Activated T-helper 2 cell treated with anti-CD3 and anti-CD28 coated beads, Interferon-gamma antibody, Interleukin-2, Interleukin-4, amounts not matched to agents 10 μg/mL and 5 μg/mL and 100 μg/mL, durations not matched to agents 14 hours and 24 hours and 36 hours (primary cell): ENCODE results near the gene PLCD4. TPM values are rescaled to one million over a fixed set of nuclear protein-coding genes. Genes with fewer than 3 reads are reported as not detected.

Source experiments
- DNase-seq: peaks from one replicate; pipeline ENCODE4 v3.0.0; 2021; ENCODE audit warnings: low spot score
- H3K27ac Mint-ChIP-seq: one replicate; pipeline ENCODE4 v1.8.0; 2021; ENCODE audit warnings: mixed read lengths
- H3K27me3 Mint-ChIP-seq: one replicate; pipeline ENCODE4 v1.8.0; 2021; ENCODE audit warnings: low read depth, mixed read lengths
- H3K36me3 Mint-ChIP-seq: one replicate; pipeline ENCODE4 v1.8.0; 2021; ENCODE audit warnings: low read depth, mixed read lengths
- H3K4me1 Mint-ChIP-seq: one replicate; pipeline ENCODE4 v1.8.0; 2021; ENCODE audit warnings: low read depth, mixed read lengths
- H3K4me3 Mint-ChIP-seq: one replicate; pipeline ENCODE4 v1.8.0; 2021; ENCODE audit warnings: low read depth, mild to moderate bottlenecking, moderate library complexity, mixed read lengths
- H3K9me3 Mint-ChIP-seq: one replicate; pipeline ENCODE4 v1.8.0; 2021; ENCODE audit warnings: mixed read lengths
- intact Hi-C: fragments of 100-400 bp; cut with micrococcal nuclease; formaldehyde crosslinking; loops from one replicate; pipeline ENCODE4 v1.15.1; 2023
- total RNA-seq: library from RNA; stranded (reverse); gene quantifications from 2 replicates; pipeline ENCODE4 v1.2.3, GENCODE V29; 2022

PLCD4 gene
- total RNA-seq, 1 donor from 2014 or later: 0.18 TPM

- intact Hi-C loops: loop anchor here (1.0 to 10.0 kb wide), 9 partner anchors 12 to 375 kb away; partner anchors contain the start of genes CNOT9, TTLL4 and USP37
- Mint-ChIP-seq H3K27ac (peak within 1 kb of the TSS; percentile 82), H3K27me3 (no peaks in the 10 kb centered on the region), H3K36me3 (peaks cover 72% of the 10 kb centered on the region), H3K4me3 (peak within 1 kb of the TSS; percentile 91), H3K9me3 (no peaks in the 10 kb centered on the region), H3K4me1 (peaks cover 25% of the 10 kb centered on the region)
- peak; percentile 92 for DNase-seq
Measured at GRCh38 chr2:218659258-218659987, 51.7 kb downstream of the PLCD4 start, which contains the start of the genes BCS1L and ZNF142. BCS1L (plus strand) TSS chr2:218659683; CDS start chr2:218660988, 1,305 bp downstream. ZNF142 (minus strand) TSS chr2:218659623; CDS start chr2:218656429, 3,194 bp downstream.

- Mint-ChIP-seq H3K36me3 (peaks cover 72% of the 10 kb centered on the region), H3K4me1 (peaks cover 25% of the 10 kb centered on the region), H3K9me3 (no peaks in the 10 kb centered on the region), H3K27me3 (no peaks in the 10 kb centered on the region), H3K4me3 (peak overlapping the region; percentile 91), H3K27ac (peak overlapping the region; percentile 82)
- DNase-seq: no peak
- intact Hi-C loops: loop anchor here (1.0 to 10.0 kb wide), 9 partner anchors 11 to 375 kb away; partner anchors contain the start of genes CNOT9, TTLL4 and USP37
Measured at GRCh38 chr2:218659988-218660358, 52.3 kb downstream of the PLCD4 start.

- Mint-ChIP-seq H3K27ac (no peak overlapping the region), H3K36me3 (peaks cover 71% of the 10 kb centered on the region), H3K4me3 (no peak overlapping the region), H3K27me3 (no peaks in the 10 kb centered on the region), H3K9me3 (no peaks in the 10 kb centered on the region), H3K4me1 (peaks cover 18% of the 10 kb centered on the region)
- intact Hi-C loops: no loop called here
- no peak for DNase-seq
Measured at GRCh38 chr2:218662377-218662776, 54.7 kb downstream of the PLCD4 start.

GRCh38 chr2:218662827-218663226, 55.1 kb downstream of the PLCD4 start:
- peaks cover 15% of the 10 kb centered on the region for H3K4me1 Mint-ChIP-seq
- no peak overlapping the region for H3K4me3 Mint-ChIP-seq
- no peak overlapping the region for H3K27ac Mint-ChIP-seq
- H3K9me3 Mint-ChIP-seq: no peaks in the 10 kb centered on the region
- no peaks in the 10 kb centered on the region for H3K27me3 Mint-ChIP-seq
- DNase-seq: no peak
- H3K36me3 Mint-ChIP-seq: peaks cover 70% of the 10 kb centered on the region
- intact Hi-C loops: no loop called here

GRCh38 chr2:218663901-218664300, 56.2 kb downstream of the PLCD4 start:
- H3K9me3 Mint-ChIP-seq: no peaks in the 10 kb centered on the region
- no peak overlapping the region for H3K4me3 Mint-ChIP-seq
- peaks cover 68% of the 10 kb centered on the region for H3K36me3 Mint-ChIP-seq

GRCh38 chr2:218664653-218665052, 57.0 kb downstream of the PLCD4 start:
- no peaks in the 10 kb centered on the region for H3K9me3 Mint-ChIP-seq
- intact Hi-C loops: no loop called here
- peak overlapping the region; percentile 40 for H3K27ac Mint-ChIP-seq
- H3K4me3 Mint-ChIP-seq: no peak overlapping the region
- DNase-seq: no peak
- peaks cover 10% of the 10 kb centered on the region for H3K4me1 Mint-ChIP-seq
- no peaks in the 10 kb centered on the region for H3K27me3 Mint-ChIP-seq
- peaks cover 61% of the 10 kb centered on the region for H3K36me3 Mint-ChIP-seq

More at GRCh38 chr2:218663901-218664300, 56.2 kb downstream of the PLCD4 start:
- DNase-seq: no peak
- no peaks in the 10 kb centered on the region for H3K27me3 Mint-ChIP-seq
- no peak overlapping the region for H3K27ac Mint-ChIP-seq
- peaks cover 8% of the 10 kb centered on the region for H3K4me1 Mint-ChIP-seq
- intact Hi-C loops: no loop called here

- Mint-ChIP-seq H3K36me3 (peaks cover 13% of the 10 kb centered on the region), H3K4me1 (peaks cover 21% of the 10 kb centered on the region), H3K4me3 (peak overlapping the region; percentile 92), H3K27me3 (no peaks in the 10 kb centered on the region), H3K27ac (peak overlapping the region; percentile 86), H3K9me3 (no peaks in the 10 kb centered on the region)
- no peak for DNase-seq
- intact Hi-C loops: loop anchor here (1.0 to 5.0 kb wide), 3 partner anchors 12 to 176 kb away; partner anchors contain the start of genes BCS1L, CNOT9, USP37 and ZNF142
Measured at GRCh38 chr2:218671097-218671653, 63.5 kb downstream of the PLCD4 start.

- Mint-ChIP-seq H3K9me3 (no peaks in the 10 kb centered on the region), H3K4me1 (peaks cover 21% of the 10 kb centered on the region), H3K4me3 (peak within 1 kb of the TSS; percentile 92), H3K27me3 (no peaks in the 10 kb centered on the region), H3K36me3 (peaks cover 10% of the 10 kb centered on the region), H3K27ac (peak within 1 kb of the TSS; percentile 86)
- intact Hi-C loops: loop anchor here (1.0 to 5.0 kb wide), 5 partner anchors 13 to 175 kb away; partner anchors contain the start of genes BCS1L, CNOT9, TTLL4 and USP37
- DNase-seq: peak; percentile 75
Measured at GRCh38 chr2:218671654-218672566, 64.2 kb downstream of the PLCD4 start, which contains the start of the genes RNF25 and STK36. RNF25 (minus strand) TSS chr2:218672002; CDS start chr2:218671970, 32 bp downstream. STK36 (plus strand) TSS chr2:218672086; CDS start chr2:218672830, 744 bp downstream.

- no peak for DNase-seq
- peaks cover 3% of the 10 kb centered on the region for H3K36me3 Mint-ChIP-seq
- no peak overlapping the region for H3K4me3 Mint-ChIP-seq
- no peaks in the 10 kb centered on the region for H3K4me1 Mint-ChIP-seq
- H3K27ac Mint-ChIP-seq: no peak overlapping the region
- H3K27me3 Mint-ChIP-seq: no peaks in the 10 kb centered on the region
- intact Hi-C loops: no loop called here
- H3K9me3 Mint-ChIP-seq: no peaks in the 10 kb centered on the region
Measured at GRCh38 chr2:218679119-218679518, 71.4 kb downstream of the PLCD4 start.

- no peak overlapping the region for H3K4me3 Mint-ChIP-seq
- H3K4me1 Mint-ChIP-seq: no peaks in the 10 kb centered on the region
- no peaks in the 10 kb centered on the region for H3K27me3 Mint-ChIP-seq
- H3K9me3 Mint-ChIP-seq: no peaks in the 10 kb centered on the region
- peaks cover 3% of the 10 kb centered on the region for H3K36me3 Mint-ChIP-seq
- intact Hi-C loops: no loop called here
- no peak for DNase-seq
- no peak overlapping the region for H3K27ac Mint-ChIP-seq
Measured at GRCh38 chr2:218680061-218680460, 72.4 kb downstream of the PLCD4 start.
